ENCODE measurements around the gene TMPRSS13.
"Not testable (repeated sequence)": the region's sequence is repeated elsewhere in the genome, so short reads cannot be mapped to it uniquely, and the experiment has no call there.

The TMPRSS13 gene

GRCh38 chr11:117929142-117929915 lies at the start of gene TMPRSS13:
TMPRSS13 (minus strand) TSS chr11:117929402; CDS start chr11:117929307, 95 bp downstream.
- DNase-seq: peak in 2 of 3 experiments; percentile 16 to 26

GRCh38 chr11:117978991-117979390 lies 49.8 kb upstream of the TMPRSS13 start:
- DNase-seq: no peak

GRCh38 chr11:117978291-117978910 lies 49.2 kb upstream of the TMPRSS13 start:
- not testable (repeated sequence) for DNase-seq

GRCh38 chr11:117977612-117978264 lies 48.5 kb upstream of the TMPRSS13 start:
- not testable (repeated sequence) for DNase-seq

GRCh38 chr11:117977029-117977428 lies 47.8 kb upstream of the TMPRSS13 start:
- DNase-seq: no peak

GRCh38 chr11:117976445-117976844 lies 47.2 kb upstream of the TMPRSS13 start:
- DNase-seq: no peak

- DNase-seq: no peak
Observed at GRCh38 chr11:117973503-117973860, 44.3 kb upstream of the TMPRSS13 start.

- peak; percentile 11 to 86 (median 58) for DNase-seq
Observed at GRCh38 chr11:117972629-117973502, 43.7 kb upstream of the TMPRSS13 start.

GRCh38 chr11:117972044-117972443 lies 42.8 kb upstream of the TMPRSS13 start:
- DNase-seq: no peak

- DNase-seq: no peak
Observed at GRCh38 chr11:117970400-117971024, 41.3 kb upstream of the TMPRSS13 start.

GRCh38 chr11:117969160-117969991 lies 40.2 kb upstream of the TMPRSS13 start:
- DNase-seq: no peak

GRCh38 chr11:117966908-117967307 lies 37.7 kb upstream of the TMPRSS13 start:
- no peak for DNase-seq

- DNase-seq: no peak
Observed at GRCh38 chr11:117962826-117963225, 33.6 kb upstream of the TMPRSS13 start.

GRCh38 chr11:117961896-117962295 lies 32.7 kb upstream of the TMPRSS13 start:
- DNase-seq: no peak

- DNase-seq: no peak
Observed at GRCh38 chr11:117960406-117960805, 31.2 kb upstream of the TMPRSS13 start.

- DNase-seq: no peak
Observed at GRCh38 chr11:117959438-117960149, 30.4 kb upstream of the TMPRSS13 start.

- no peak for DNase-seq
Observed at GRCh38 chr11:117958949-117959348, 29.7 kb upstream of the TMPRSS13 start.

GRCh38 chr11:117953024-117953671 lies 23.9 kb upstream of the TMPRSS13 start:
- peak in 2 of 3 experiments; percentile 29 to 66 for DNase-seq

GRCh38 chr11:117950993-117951961 lies 22.1 kb upstream of the TMPRSS13 start:
- peak in 2 of 3 experiments; percentile 27 to 63 for DNase-seq

Measured in NCI-H1417 (cell line).